ENCODE data around the gene RNF227. TPM values are rescaled to one million over a fixed set of nuclear protein-coding genes. Genes with fewer than 3 reads are reported as not detected.

Gene RNF227
- total RNA-seq, 1 experiment from 2014 or later, result 1.1 TPM

- peak; percentile 15 for DNase-seq (ENCODE audit: low spot score)
- intact Hi-C loops (cut with micrococcal nuclease; ENCODE audit: unreplicated experiment), result loop anchor here (5.0 kb wide), 3 partner anchors 48 to 338 kb away; partner anchors contain the start of genes CNTROB, MPDU1 and TRAPPC1
- no TSS peak for BruUV-seq (replicated peaks)
- Histone ChIP-seq H3K4me3 (ENCODE audit: low read depth, low read length, poor library complexity, severe bottlenecking) (peak overlapping the region; percentile 87), H3K27me3 (replicated peaks; ENCODE audit: insufficient read depth, low read depth, low read length, poor library complexity) (no peaks in the 10 kb centered on the region), H3K27ac (ENCODE audit: low read depth, low read length, poor library complexity, severe bottlenecking) (peak overlapping the region; percentile 96), H3K4me1 (ENCODE audit: insufficient read depth, low read length, poor library complexity, severe bottlenecking) (peaks cover 46% of the 10 kb centered on the region), H3K36me3 (ENCODE audit: insufficient read depth, low read length, poor library complexity, severe bottlenecking) (peaks cover 9% of the 10 kb centered on the region), H3K9me3 (ENCODE audit: low read depth, low read length, poor library complexity, severe bottlenecking) (no peaks in the 10 kb centered on the region)
- POLR2A ChIA-PET (ENCODE audit: low non-redundant PET), result no interaction called here
- TF ChIP-seq EZH2 (IDR thresholded peaks at IDR 0.05; ENCODE audit: borderline replicate concordance, low read depth, low read length, poor library complexity, severe bottlenecking) (no peak), CTCF (conservative IDR thresholded peaks at IDR 0.05; ENCODE audit: low read depth, low read length) (no peak)
- CTCF ChIA-PET, result interaction anchor here (0.6 to 0.7 kb wide), 2 partner anchors 102 to 525 kb away, joined by 3 read pairs; no protein-coding TSS in a partner anchor
These were observed 31.3 kb downstream of the RNF227 start for GRCh38 chr17:7884581-7885366.

DNA sequence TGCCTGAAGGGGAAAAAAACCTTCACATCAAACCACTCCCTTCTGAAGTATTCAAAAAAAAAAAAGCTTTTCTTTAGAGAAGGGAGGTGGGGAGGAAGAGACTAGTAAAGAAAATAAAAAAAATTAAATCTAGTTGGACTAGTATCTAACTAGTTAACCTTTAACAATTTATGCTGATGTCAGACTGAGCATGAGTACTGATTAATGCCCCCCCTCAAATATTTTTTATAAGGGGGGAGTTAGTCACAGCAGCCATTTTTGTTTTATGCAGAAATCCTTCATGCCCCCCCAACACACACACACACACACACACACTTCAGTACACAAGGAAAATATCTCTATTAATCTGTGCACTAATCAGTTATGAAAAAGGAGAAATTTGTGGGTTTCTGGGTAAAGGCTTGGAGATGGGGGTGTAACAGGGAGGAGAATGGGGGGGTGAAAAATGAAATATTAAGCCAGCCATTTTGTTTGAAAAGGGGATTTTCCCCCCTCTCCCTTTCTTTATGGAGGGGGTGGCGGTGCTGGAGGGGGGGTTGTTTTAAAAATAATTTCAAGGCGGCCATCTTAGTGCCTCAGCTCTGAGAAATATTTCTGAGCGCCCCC lies 32.2 kb downstream of the RNF227 start:
- ChIA-PET POLR2A (ENCODE audit: low non-redundant PET) (no interaction called here), CTCF (no interaction called here)
- intact Hi-C loops (cut with micrococcal nuclease; ENCODE audit: unreplicated experiment), result no loop called here
- Histone ChIP-seq H3K27me3 (replicated peaks; ENCODE audit: insufficient read depth, low read depth, low read length, poor library complexity) (no peaks in the 10 kb centered on the region), H3K36me3 (ENCODE audit: insufficient read depth, low read length, poor library complexity, severe bottlenecking) (peaks cover 5% of the 10 kb centered on the region), H3K4me1 (ENCODE audit: insufficient read depth, low read length, poor library complexity, severe bottlenecking) (peaks cover 37% of the 10 kb centered on the region), H3K9me3 (ENCODE audit: low read depth, low read length, poor library complexity, severe bottlenecking) (no peaks in the 10 kb centered on the region), H3K4me3 (ENCODE audit: low read depth, low read length, poor library complexity, severe bottlenecking) (peak overlapping the region; percentile 87), H3K27ac (ENCODE audit: low read depth, low read length, poor library complexity, severe bottlenecking) (peak overlapping the region; percentile 68)
- no TSS peak for BruUV-seq (replicated peaks)
- DNase-seq (ENCODE audit: low spot score), result peak; percentile 48
- TF ChIP-seq EZH2 (IDR thresholded peaks at IDR 0.05; ENCODE audit: borderline replicate concordance, low read depth, low read length, poor library complexity, severe bottlenecking) (no peak), CTCF (conservative IDR thresholded peaks at IDR 0.05; ENCODE audit: low read depth, low read length) (no peak)

GRCh38 chr17:7882629-7883028 lies 33.5 kb downstream of the RNF227 start:
- Histone ChIP-seq H3K4me1 (ENCODE audit: insufficient read depth, low read length, poor library complexity, severe bottlenecking) (peaks cover 25% of the 10 kb centered on the region), H3K27ac (ENCODE audit: low read depth, low read length, poor library complexity, severe bottlenecking) (peak overlapping the region; percentile 68), H3K4me3 (ENCODE audit: low read depth, low read length, poor library complexity, severe bottlenecking) (no peak overlapping the region), H3K9me3 (ENCODE audit: low read depth, low read length, poor library complexity, severe bottlenecking) (no peaks in the 10 kb centered on the region), H3K27me3 (replicated peaks; ENCODE audit: insufficient read depth, low read depth, low read length, poor library complexity) (no peaks in the 10 kb centered on the region), H3K36me3 (ENCODE audit: insufficient read depth, low read length, poor library complexity, severe bottlenecking) (peaks cover 7% of the 10 kb centered on the region)
- intact Hi-C loops (cut with micrococcal nuclease; ENCODE audit: unreplicated experiment), result no loop called here
- no TSS peak for BruUV-seq (replicated peaks)
- DNase-seq (ENCODE audit: low spot score), result no peak
- TF ChIP-seq EZH2 (IDR thresholded peaks at IDR 0.05; ENCODE audit: borderline replicate concordance, low read depth, low read length, poor library complexity, severe bottlenecking), result no peak
- no peak for TF ChIP-seq CTCF (conservative IDR thresholded peaks at IDR 0.05; ENCODE audit: low read depth, low read length)
- CTCF ChIA-PET, result no interaction called here
- POLR2A ChIA-PET (ENCODE audit: low non-redundant PET), result interaction anchor here (0.6 kb wide), 1 partner anchor 236 kb away, joined by 3 read pairs; no protein-coding TSS in a partner anchor

All from A673 (cell line).